Keratinocyte (primary cell): Measurements from ENCODE around the gene SLC25A21. TPM values are rescaled to one million over a fixed set of nuclear protein-coding genes. Genes with fewer than 3 reads are reported as not detected.

Source experiments
- DNase-seq: peaks from one replicate; pipeline ENCODE4 v3.0.0-alpha.2; 2011; ENCODE audit warnings: low read depth, missing footprints, low spot score
- FAIRE-seq: peaks from 2 replicates; lab custom pipeline; 2011; peaks lifted over from hg19 to GRCh38; lab: Jason Lieb, UNC
- H2AFZ ChIP-seq: 2 replicates; pipeline ENCODE4 v1.6.0; 2012; ENCODE audit warnings: low read length, control low read depth, inconsistent platforms; ENCODE audit not compliant: control insufficient read depth
- H3K27ac ChIP-seq: 2 replicates; pipeline ENCODE4 v1.5.1; 2011; ENCODE audit warnings: low read length; ENCODE audit not compliant: control insufficient read depth, insufficient read depth
- H3K27me3 ChIP-seq: 3 replicates; pipeline ENCODE4 v1.6.0; 2011; ENCODE audit warnings: low read length; ENCODE audit not compliant: control insufficient read depth, insufficient read depth; ENCODE audit errors: extremely low read depth
- H3K36me3 ChIP-seq, 2 experiments: 2 replicates in 1 of 2; 3 replicates in 1 of 2; pipeline ENCODE4 v1.5.1; 2011; ENCODE audit warnings: low read length in 2 of 2, mild to moderate bottlenecking in 1 of 2; ENCODE audit not compliant: control insufficient read depth in 2 of 2, insufficient read depth in 2 of 2; ENCODE audit errors: extremely low read depth in 1 of 2
- H3K4me1 ChIP-seq: 3 replicates; pipeline ENCODE4 v1.5.1; 2011; ENCODE audit warnings: low read length; ENCODE audit not compliant: control insufficient read depth, insufficient read depth; ENCODE audit errors: extremely low read depth
- H3K4me2 ChIP-seq: 3 replicates; pipeline ENCODE4 v1.6.0; 2011; ENCODE audit warnings: low read depth, low read length; ENCODE audit not compliant: control insufficient read depth, insufficient read depth; ENCODE audit errors: extremely low read depth
- H3K4me3 ChIP-seq, 3 experiments: fragments of 200-600 bp in 1 of 3; sonication (generic) in 1 of 3; 2 replicates in 2 of 3; 3 replicates in 1 of 3; pipeline ENCODE4 v1.5.1; 2011 to 2016; ENCODE audit warnings: low read length in 3 of 3, mild to moderate bottlenecking in 3 of 3, control low read depth in 2 of 3, inconsistent platforms in 1 of 3, low read depth in 1 of 3, mixed read lengths in 1 of 3, mixed run types in 1 of 3, moderate library complexity in 1 of 3; ENCODE audit not compliant: control insufficient read depth in 2 of 3, insufficient read depth in 2 of 3; ENCODE audit errors: extremely low read depth in 1 of 3
- H3K79me2 ChIP-seq: 2 replicates; pipeline ENCODE4 v1.6.0; 2012; ENCODE audit warnings: low read length; ENCODE audit not compliant: control insufficient read depth, insufficient read depth
- H3K9ac ChIP-seq: 3 replicates; pipeline ENCODE4 v1.6.0; 2011; ENCODE audit warnings: low read length; ENCODE audit not compliant: control insufficient read depth, insufficient read depth; ENCODE audit errors: extremely low read depth
- H3K9me1 ChIP-seq: 3 replicates; pipeline ENCODE4 v1.6.0; 2011; ENCODE audit warnings: low read length; ENCODE audit not compliant: control insufficient read depth, insufficient read depth; ENCODE audit errors: extremely low read depth
- H3K9me3 ChIP-seq: 2 replicates; pipeline ENCODE4 v1.5.1; 2012; ENCODE audit warnings: low read depth, low read length; ENCODE audit not compliant: control insufficient read depth
- H4K20me1 ChIP-seq: 3 replicates; pipeline ENCODE4 v1.6.0; 2011; ENCODE audit warnings: low read length; ENCODE audit not compliant: control insufficient read depth, insufficient read depth; ENCODE audit errors: extremely low read depth
- CTCF ChIP-seq, 3 experiments: IDR thresholded peaks in 1 of 3; conservative IDR thresholded peaks in 1 of 3; optimal IDR thresholded peaks in 1 of 3; 2 replicates in 2 of 3; 3 replicates in 1 of 3; pipeline versions ENCODE3 to v1.5.1; 2011; ENCODE audit warnings: low read length in 3 of 3, mild to moderate bottlenecking in 3 of 3, moderate library complexity in 2 of 3, control low read depth in 1 of 3, inconsistent platforms in 1 of 3; ENCODE audit not compliant: insufficient read depth in 2 of 3; ENCODE audit errors: extremely low read depth in 1 of 3
- EZH2 ChIP-seq: IDR thresholded peaks from one replicate; pipeline ENCODE4 v1.6.1; 2012; ENCODE audit warnings: inconsistent platforms, mild to moderate bottlenecking, low read length, moderate library complexity
- dilution Hi-C: fragments of 300-500 bp; cut with MboI; formaldehyde crosslinking; loops from one replicate; pipeline ENCODE4 v1.7.0; 2020; ENCODE audit warnings: low sequenced_read_pairs; ENCODE audit not compliant: extremely low pct_ligation_motif_present
- polyA plus RNA-seq, 5 experiments: library from polyadenylated mRNA; depleted of rRNA in 3 of 5; stranded (reverse) in 3 of 5; stranded (forward) in 1 of 5; unstranded in 1 of 5; fragments of >200 nt; gene quantifications; 1 replicate in 1 of 5; 2 replicates in 3 of 5; 3 replicates in 1 of 5; pipeline versions ENCODE4 v1.2.1 to v1.2.3, GENCODE V29; 2011 to 2012; ENCODE audit warnings: missing spikeins in 2 of 5, low read depth in 1 of 5, low replicate concordance in 1 of 5

The SLC25A21 gene
- polyA plus RNA-seq, 1 donor (not counting 4 experiments of a cell fraction or from before 2014, with no cell fraction given) = 0.66 TPM

GRCh38 chr14:36684946-36685345 lies 487.5 kb downstream of the SLC25A21 start:
- Histone ChIP-seq H3K36me3 (no peaks in the 10 kb centered on the region), H3K79me2 (no peaks in the 10 kb centered on the region), H3K4me1 (no peaks in the 10 kb centered on the region), H4K20me1 (no peaks in the 10 kb centered on the region), H3K9me3 (no peaks in the 10 kb centered on the region), H3K9me1 (no peaks in the 10 kb centered on the region), H3K27me3 (no peaks in the 10 kb centered on the region), H3K27ac (no peak overlapping the region), H3K9ac (no peak overlapping the region), H3K4me2 (no peak overlapping the region), H2AFZ (no peak overlapping the region), H3K4me3 (no peak overlapping the region)
- dilution Hi-C loops = no loop called here
- DNase-seq (no peak), FAIRE-seq (no peak)
- TF ChIP-seq CTCF (optimal IDR thresholded peaks at IDR 0.05 in 1 of 3, IDR thresholded peaks at IDR 0.05 in 1 of 3, conservative IDR thresholded peaks at IDR 0.05 in 1 of 3; ENCODE audit: extremely low read depth in 1 of 3, insufficient read depth in 2 of 3, low read length in 3 of 3) (no peak), EZH2 (no peak)

GRCh38 chr14:36683083-36683724 lies 489.2 kb downstream of the SLC25A21 start:
- no peak overlapping the region for H2AFZ ChIP-seq

GRCh38 chr14:36682338-36682737 lies 490.1 kb downstream of the SLC25A21 start:
- H3K27ac ChIP-seq = no peak overlapping the region

More at GRCh38 chr14:36683083-36683724, 489.2 kb downstream of the SLC25A21 start:
- H3K36me3 ChIP-seq = no peaks in the 10 kb centered on the region
- H3K79me2 ChIP-seq = no peaks in the 10 kb centered on the region
- no peak for DNase-seq
- TF ChIP-seq EZH2 = no peak
- H3K27me3 ChIP-seq = no peaks in the 10 kb centered on the region
- no peak overlapping the region for H3K27ac ChIP-seq
- H3K4me1 ChIP-seq = no peaks in the 10 kb centered on the region
- H3K9me3 ChIP-seq = no peaks in the 10 kb centered on the region
- no peaks in the 10 kb centered on the region for H4K20me1 ChIP-seq
- no peaks in the 10 kb centered on the region for H3K9me1 ChIP-seq
- no peak overlapping the region for H3K9ac ChIP-seq
- no peak overlapping the region for H3K4me3 ChIP-seq
- no peak overlapping the region for H3K4me2 ChIP-seq
- no peak for FAIRE-seq
- dilution Hi-C loops = no loop called here

More at GRCh38 chr14:36682338-36682737, 490.1 kb downstream of the SLC25A21 start:
- Histone ChIP-seq H3K4me3 (no peak overlapping the region), H3K36me3 (no peaks in the 10 kb centered on the region), H2AFZ (no peak overlapping the region), H3K4me1 (no peaks in the 10 kb centered on the region), H3K79me2 (no peaks in the 10 kb centered on the region), H4K20me1 (no peaks in the 10 kb centered on the region), H3K9ac (no peak overlapping the region), H3K9me1 (no peaks in the 10 kb centered on the region), H3K27me3 (no peaks in the 10 kb centered on the region), H3K9me3 (no peaks in the 10 kb centered on the region), H3K4me2 (no peak overlapping the region)
- TF ChIP-seq CTCF (optimal IDR thresholded peaks at IDR 0.05 in 1 of 3, IDR thresholded peaks at IDR 0.05 in 1 of 3, conservative IDR thresholded peaks at IDR 0.05 in 1 of 3; ENCODE audit: extremely low read depth in 1 of 3, insufficient read depth in 2 of 3, low read length in 3 of 3) (no peak), EZH2 (no peak)
- DNase-seq (no peak), FAIRE-seq (no peak)
- dilution Hi-C loops = no loop called here
